Gastrocnemius medialis (tissue), 4 donors: ENCODE results near the gene TMEM86B. TPM values are rescaled to one million over a fixed set of nuclear protein-coding genes. Genes with fewer than 3 reads are reported as not detected.

Experiments
- ATAC-seq, 2 donors: fragments of 150-250 bp; one replicate each; pipeline ENCODE4 v1.9.1; 2016
- DNase-seq, 2 donors: peaks; one replicate each; pipeline ENCODE4 v3.0.0-alpha.2; 2019
- H3K27ac ChIP-seq, 4 donors: fragments of 200-600 bp; sonication (generic); 1 replicate in 1 of 4; 2 replicates in 3 of 4; pipeline ENCODE4 v1.5.1; 2016 to 2018; ENCODE audit warnings: mild to moderate bottlenecking in 2 of 4, moderate library complexity in 1 of 4
- H3K27me3 ChIP-seq, 3 donors: fragments of 200-600 bp; sonication (generic) in 2 of 3; 1 replicate in 1 of 3; 2 replicates in 2 of 3; pipeline versions ENCODE4 v1.5.1 to v1.6.0; 2016 to 2019; ENCODE audit warnings: mild to moderate bottlenecking in 1 of 3, moderate library complexity in 1 of 3
- H3K36me3 ChIP-seq, 2 donors: fragments of 200-600 bp; sonication (generic) in 1 of 2; one replicate each; pipeline ENCODE4 v1.5.1; 2017 to 2018
- H3K4me1 ChIP-seq, 2 donors: fragments of 200-600 bp; sonication (generic) in 1 of 2; one replicate each; pipeline ENCODE4 v1.5.1; 2016 to 2017; ENCODE audit warnings: mild to moderate bottlenecking in 2 of 2
- H3K4me3 ChIP-seq, 4 donors: fragments of 200-600 bp; sonication (generic) in 3 of 4; 1 replicate in 1 of 4; 2 replicates in 3 of 4; pipeline ENCODE4 v1.5.1; 2016 to 2019; ENCODE audit warnings: mild to moderate bottlenecking in 2 of 4
- H3K9me3 ChIP-seq, 3 donors: fragments of 200-600 bp; sonication (generic) in 2 of 3; 1 replicate in 1 of 3; 2 replicates in 2 of 3; pipeline ENCODE4 v1.5.1; 2016 to 2019
- CTCF ChIP-seq, 5 experiments: fragments of 450-650 bp in 3 of 5; fragments of 200-600 bp in 2 of 5; sonication (generic) in 2 of 5; IDR thresholded peaks in 4 of 5; conservative IDR thresholded peaks in 1 of 5; 1 replicate in 4 of 5; 2 replicates in 1 of 5; pipeline ENCODE4 v1.5.1; 2016 to 2019; ENCODE audit warnings: antibody characterized with exemption in 5 of 5, mild to moderate bottlenecking in 3 of 5, moderate library complexity in 3 of 5
- POLR2A ChIP-seq, 2 donors: fragments of 450-650 bp; IDR thresholded peaks; one replicate each; pipeline ENCODE4 v1.6.1; 2017; ENCODE audit warnings: antibody characterized with exemption in 2 of 2, mild to moderate bottlenecking in 2 of 2, moderate library complexity in 2 of 2
- in situ Hi-C, 4 donors: fragments of 200-750 bp; cut with MboI; loops; one replicate each; pipeline versions ENCODE4 v1.15.0 to v1.8.0; 2017; ENCODE audit warnings: low sequenced_read_pairs in 4 of 4
- intact Hi-C: fragments of 100-400 bp; cut with DNase I; formaldehyde crosslinking; loops from one replicate; pipeline ENCODE4 v1.15.1; 2023; ENCODE audit warnings: low total_unique reads
- microRNA-seq, 2 donors: library from miRNA; unstranded; fragments of <30 nt; microRNA quantifications; one replicate each; pipeline ENCODE4, GENCODE V29; 2016; ENCODE audit warnings: borderline replicate concordance in 2 of 2
- total RNA-seq, 4 donors: library from RNA; depleted of rRNA; stranded (reverse); fragments of >200 nt; gene quantifications; one replicate each; pipeline versions ENCODE4 v1.1.0 to v1.2.3, GENCODE V29; 2016

TMEM86B gene
- total RNA-seq, 4 donors from 2014 or later: 0.87 to 5.0 (median 1.7) TPM

GRCh38 chr19:55179606-55180484 lies 48.7 kb downstream of the TMEM86B start, which contains the start of gene SYT5:
SYT5 (minus strand) TSS chr19:55180289; CDS start chr19:55179041, 1,248 bp downstream.
- no peaks in the 10 kb centered on the region for H3K9me3 ChIP-seq
- ATAC-seq: no peak

GRCh38 chr19:55178781-55179599 lies 49.6 kb downstream of the TMEM86B start:
- DNase-seq: no peak
- peak overlapping the region; percentile 13 to 44 (median 41) for H3K4me3 ChIP-seq

More at GRCh38 chr19:55179606-55180484, 48.7 kb downstream of the TMEM86B start, which contains the start of gene SYT5:
- Histone ChIP-seq H3K4me1 (peaks cover 6 to 8% of the 10 kb centered on the region in 2 donors), H3K36me3 (no peaks in the 10 kb centered on the region), H3K27me3 (peaks cover 76 to 77% (median 77%) of the 10 kb centered on the region in 3 donors), H3K4me3 (peak within 1 kb of the TSS; percentile 13 to 44 (median 41)), H3K27ac (no peak within 1 kb of the TSS)
- TF ChIP-seq POLR2A (IDR thresholded peaks at IDR 0.05) (no peak), CTCF (IDR thresholded peaks at IDR 0.05 in 4 of 5, conservative IDR thresholded peaks at IDR 0.05 in 1 of 5) (no peak)
- in situ Hi-C loops: no loop called here
- intact Hi-C loops: no loop called here
- no peak for DNase-seq

More at GRCh38 chr19:55178781-55179599, 49.6 kb downstream of the TMEM86B start:
- intact Hi-C loops: no loop called here
- H3K4me1 ChIP-seq: peaks cover 7 to 8% of the 10 kb centered on the region in 2 donors
- no peak overlapping the region for H3K27ac ChIP-seq
- peak; percentile 73 to 74 for ATAC-seq
- no peaks in the 10 kb centered on the region for H3K9me3 ChIP-seq
- TF ChIP-seq POLR2A (IDR thresholded peaks at IDR 0.05): no peak
- TF ChIP-seq CTCF (IDR thresholded peaks at IDR 0.05 in 4 of 5, conservative IDR thresholded peaks at IDR 0.05 in 1 of 5): no peak
- in situ Hi-C loops: no loop called here
- no peaks in the 10 kb centered on the region for H3K36me3 ChIP-seq
- peaks cover 85% of the 10 kb centered on the region in 3 donors for H3K27me3 ChIP-seq

Small RNA genes lying within 50 kb of the gene (microRNA-seq; reads per million reads assigned to microRNA genes)
- 0 reads per million in 2 donors for gene MIR6802
- gene MIR6803: 6.0 to 14.2 reads per million in 2 donors
- 0 to 0.85 reads per million in 2 donors for gene MIR6804

Other genes starting within 250 kb of the TMEM86B start
- gene GP6, start 190.5 kb downstream of the TMEM86B start, total RNA-seq: under 1 TPM in 1 of 4 donors, not detected in 3; 0.16 TPM
- 10 to 100 TPM in 1 of 4 donors, 1 to 10 TPM in 3; 5.2 to 10.5 (median 7.6) TPM for gene RDH13, start 165.6 kb downstream of the TMEM86B start, total RNA-seq
- gene EPS8L1, start 152.9 kb downstream of the TMEM86B start, total RNA-seq: 1 to 10 TPM in 2 of 4 donors, under 1 TPM in 2; 0.25 to 2.4 (median 1.3) TPM
- gene PPP1R12C, start 111.1 kb downstream of the TMEM86B start, total RNA-seq: 10 to 100 TPM; 22.6 to 28.2 (median 26.2) TPM
- 1,000 to 10,000 TPM; 2,342 to 9,166 (median 6,627) TPM for gene TNNT1, start 79.6 kb downstream of the TMEM86B start, total RNA-seq
- 1 to 10 TPM; 1.6 to 6.2 (median 5.5) TPM for gene TNNI3, start 71.0 kb downstream of the TMEM86B start, total RNA-seq
- under 1 TPM in 1 of 4 donors, not detected in 3; 0.39 TPM for gene DNAAF3, start 62.1 kb downstream of the TMEM86B start, total RNA-seq
- gene SYT5, start 48.5 kb downstream of the TMEM86B start, total RNA-seq: not detected
- gene PTPRH, start 19.3 kb downstream of the TMEM86B start, total RNA-seq: under 1 TPM; 0.39 to 0.56 (median 0.48) TPM
- 10 to 100 TPM; 14.6 to 47.9 (median 39.6) TPM for gene PPP6R1, start 30.3 kb upstream of the TMEM86B start, total RNA-seq
- gene HSPBP1, start 51.3 kb upstream of the TMEM86B start, total RNA-seq: 10 to 100 TPM; 18.5 to 41.7 (median 36.7) TPM
- not detected for gene BRSK1, start 55.2 kb upstream of the TMEM86B start, total RNA-seq
- gene TMEM150B, start 96.6 kb upstream of the TMEM86B start, total RNA-seq: 1 to 10 TPM in 1 of 4 donors, under 1 TPM in 1, not detected in 2; 0.40 to 3.3 TPM
- 1 to 10 TPM; 2.5 to 5.4 (median 4.5) TPM for gene KMT5C, start 111.1 kb upstream of the TMEM86B start, total RNA-seq
- not detected for gene COX6B2, start 126.0 kb upstream of the TMEM86B start, total RNA-seq
- gene GARIN5B, start 134.5 kb upstream of the TMEM86B start, total RNA-seq: not detected
- gene IL11, start 141.7 kb upstream of the TMEM86B start, total RNA-seq: under 1 TPM in 1 of 4 donors, not detected in 3; 0.66 TPM
- gene TMEM190, start 148.1 kb upstream of the TMEM86B start, total RNA-seq: not detected
- gene TMEM238, start 155.5 kb upstream of the TMEM86B start, total RNA-seq: 1 to 10 TPM; 1.3 to 4.7 (median 2.1) TPM
- 100 to 1,000 TPM; 123 to 278 (median 206) TPM for gene RPL28, start 157.2 kb upstream of the TMEM86B start, total RNA-seq
- 10 to 100 TPM in 3 of 4 donors, 1 to 10 TPM in 1; 7.7 to 14.6 (median 13.4) TPM for gene UBE2S, start 179.0 kb upstream of the TMEM86B start, total RNA-seq
- gene SHISA7, start 214.5 kb upstream of the TMEM86B start, total RNA-seq: not detected
- gene ISOC2, start 232.9 kb upstream of the TMEM86B start, total RNA-seq: 100 to 1,000 TPM in 1 of 4 donors, 10 to 100 TPM in 3; 59.7 to 101 (median 88.7) TPM
- gene C19orf85, start 236.0 kb upstream of the TMEM86B start, total RNA-seq: not detected
- 10 to 100 TPM in 3 of 4 donors, 1 to 10 TPM in 1; 7.4 to 22.3 (median 14.1) TPM for gene ZNF628, start 247.9 kb upstream of the TMEM86B start, total RNA-seq